Heart left ventricle (tissue), 16 donors: ENCODE data around the gene MICALL1. TPM values are rescaled to one million over a fixed set of nuclear protein-coding genes. Genes with fewer than 3 reads are reported as not detected.
"Not testable (repeated sequence)": the region's sequence is repeated elsewhere in the genome, so short reads cannot be mapped to it uniquely, and the experiment has no call there.

Source experiments
- ATAC-seq, 4 donors: fragments of 200-7000 bp; cut with Tn5 transposase; one replicate each; pipeline ENCODE4 v1.9.1; 2020 to 2022; ENCODE audit warnings: moderate library complexity in 4 of 4, mild to moderate bottlenecking in 3 of 4, moderate number of reproducible peaks in 1 of 4
- DNase-seq, 5 donors: peaks; one replicate each; pipeline ENCODE4 v3.0.0-alpha.2; 2020
- H3K27ac ChIP-seq, 12 donors: fragments of 200-600 bp; sonication (generic) in 4 of 12; one replicate each; pipeline versions ENCODE4 v1.5.0 to v1.8.0; 2016 to 2022; ENCODE audit warnings: mild to moderate bottlenecking in 2 of 12
- H3K27me3 ChIP-seq, 9 donors: fragments of 200-600 bp; sonication (generic) in 2 of 9; one replicate each; pipeline versions ENCODE4 v1.5.1 to v1.8.0; 2016 to 2022; ENCODE audit warnings: mild to moderate bottlenecking in 3 of 9
- H3K36me3 ChIP-seq, 9 donors: fragments of 200-600 bp; sonication (generic) in 2 of 9; one replicate each; pipeline versions ENCODE4 v1.5.0 to v1.8.0; 2018 to 2022; ENCODE audit warnings: mild to moderate bottlenecking in 2 of 9
- H3K4me1 ChIP-seq, 12 donors: fragments of 200-600 bp; sonication (generic) in 4 of 12; one replicate each; pipeline versions ENCODE4 v1.5.0 to v1.8.0; 2016 to 2022; ENCODE audit warnings: mild to moderate bottlenecking in 3 of 12
- H3K4me3 ChIP-seq, 12 donors: fragments of 200-600 bp; sonication (generic) in 4 of 12; one replicate each; pipeline versions ENCODE4 v1.5.0 to v1.8.0; 2017 to 2022; ENCODE audit warnings: mild to moderate bottlenecking in 9 of 12, moderate library complexity in 4 of 12
- H3K9me3 ChIP-seq, 12 donors: fragments of 200-600 bp; sonication (generic) in 4 of 12; one replicate each; pipeline versions ENCODE4 v1.5.0 to v1.8.0; 2016 to 2022; ENCODE audit warnings: mild to moderate bottlenecking in 1 of 12
- CTCF ChIP-seq, 12 donors: fragments of 200-600 bp; sonication (generic) in 4 of 12; IDR thresholded peaks; one replicate each; pipeline versions ENCODE4 v1.5.0 to v1.8.0; 2018 to 2022; ENCODE audit warnings: antibody characterized with exemption in 12 of 12, mild to moderate bottlenecking in 5 of 12
- POLR2A ChIP-seq, 2 donors: fragments of 450-650 bp; IDR thresholded peaks; one replicate each; pipeline ENCODE4 v1.6.1; 2017; ENCODE audit warnings: antibody characterized with exemption in 2 of 2, mild to moderate bottlenecking in 2 of 2, moderate library complexity in 2 of 2
- WGBS, 4 donors: extraction: QIAGEN DNeasy Blood & Tissue Kit in 2 of 4; methylation state at CpG; one replicate each; pipeline versions ENCODE4 v1.1.5 to v1.1.7; 2013 to 2018; 5-methylcytosine and 5-hydroxymethylcytosine counted together
- intact Hi-C, 10 donors: fragments of 100-400 bp; cut with DNase I; formaldehyde crosslinking; loops; one replicate each; pipeline versions ENCODE4 v1.11.1 to v1.14.2; 2022
- polyA plus RNA-seq, 2 donors: library from polyadenylated mRNA; stranded (reverse); fragments of 200-250 nt; gene quantifications; one replicate each; pipeline ENCODE4 v1.2.3, GENCODE V29; 2013
- total RNA-seq, 9 donors: library from RNA; depleted of rRNA in 2 of 9; stranded (reverse); fragments of >200 nt in 2 of 9; fragmentation: NEBNext Ultra II Directional in 3 of 9; extraction: Animal tissue kit (Norgen Biotek cat#: 25700) in 3 of 9; gene quantifications; one replicate each; pipeline versions ENCODE4 v1.1.0 to v1.2.4, GENCODE V29; 2016 to 2023
- donor health status: ischemic (EF 13 %, LVEDD 7.1; RV severe dilation, severe dysfunction).
- donor health status: healthy with polysubstance abuse.
- donor health status: DM: no; HTN: yes; CAD: no.
- donor health status: DM: no; HTN: no; CAD: no.
- donor health status: ischemic (EF 25% LVEDD 6.9; RV normal size, moderate dysfunction).
- donor health status: ischemic (EF 25% LVEDD 5.7; RV mildly dilated, moderate dysfunction).
- donor health status: healthy.
- donor health status: DM: yes; HTN: yes; CAD: no.
- donor health status: ischemic (EF 35%, LVEDD 5.7; RV mildly dilated, moderate dysfunction).
- donor health status: nonischemic (EF 11% LVEDD 7.7; RV severe dilation, severe dysfunction).
- donor health status: DM: yes; HTN: yes; CAD: no.
- donor health status: PGD.
- donor health status: ischemic (EF 29% LVEDD 5.4; RV normal size, mild dysfunction).
- donor health status: nonischemic (EF 23%, LVEDD 6.1; RV moderate dilation, normal function).

The MICALL1 gene
- total and polyA plus RNA-seq, 11 donors = 10.6 to 40.7 (median 17.8) TPM

GRCh38 chr22:37954686-37955085 lies 48.6 kb downstream of the MICALL1 start:
- Histone ChIP-seq H3K27me3 (peaks cover 0 to 6% (median 0%) of the 10 kb centered on the region in 9 donors), H3K36me3 (peaks cover 2 to 37% (median 32%) of the 10 kb centered on the region in 9 donors), H3K4me3 (peak overlapping the region in 10 of 12 donors; percentile 74 to 99 (median 94)), H3K9me3 (no peaks in the 10 kb centered on the region), H3K27ac (no peak overlapping the region), H3K4me1 (peaks cover 4 to 25% (median 15%) of the 10 kb centered on the region in 12 donors)
- DNase-seq (no peak), ATAC-seq (no peak)
- intact Hi-C loops = no loop called here
- WGBS, 4 donors = 59 to 74% (median 65%) methylated on average over 4 of the region's 4 CpGs
- no peak for TF ChIP-seq CTCF (IDR thresholded peaks at IDR 0.05)

GRCh38 chr22:37955825-37956397 lies 49.8 kb downstream of the MICALL1 start:
- H3K4me1 ChIP-seq = peaks cover 4 to 25% (median 15%) of the 10 kb centered on the region in 12 donors
- WGBS, 4 donors = 79 to 93% (median 87%) methylated on average over 15 of the region's 15 CpGs
- H3K4me3 ChIP-seq, H3K27me3 ChIP-seq, DNase-seq, intact Hi-C loops, ATAC-seq, H3K27ac ChIP-seq, H3K9me3 ChIP-seq: not testable (repeated sequence)
- peaks cover 2 to 50% (median 44%) of the 10 kb centered on the region in 9 donors for H3K36me3 ChIP-seq

- H3K36me3 ChIP-seq = peaks cover 2 to 63% (median 58%) of the 10 kb centered on the region in 9 donors
- intact Hi-C loops = no loop called here
- no peak overlapping the region for H3K4me3 ChIP-seq
- peaks cover 0 to 6% (median 0%) of the 10 kb centered on the region in 9 donors for H3K27me3 ChIP-seq
- no peaks in the 10 kb centered on the region for H3K9me3 ChIP-seq
- no peak for DNase-seq
- WGBS, 4 donors = 62 to 71% (median 66%) methylated on average over 4 of the region's 4 CpGs
- peaks cover 4 to 25% (median 15%) of the 10 kb centered on the region in 12 donors for H3K4me1 ChIP-seq
- no peak overlapping the region for H3K27ac ChIP-seq
- TF ChIP-seq CTCF (IDR thresholded peaks at IDR 0.05) = no peak
- no peak for ATAC-seq
These were observed 51.1 kb downstream of the MICALL1 start for GRCh38 chr22:37957232-37957631.

GRCh38 chr22:37959231-37959825 lies 53.2 kb downstream of the MICALL1 start:
- intact Hi-C loops = no loop called here
- no peak for TF ChIP-seq POLR2A (IDR thresholded peaks at IDR 0.05)
- no peak for TF ChIP-seq CTCF (IDR thresholded peaks at IDR 0.05)

More at GRCh38 chr22:37959231-37959825, 53.2 kb downstream of the MICALL1 start:
- Histone ChIP-seq H3K9me3 (no peaks in the 10 kb centered on the region), H3K4me1 (peaks cover 4 to 12% (median 8%) of the 10 kb centered on the region in 12 donors), H3K27me3 (no peaks in the 10 kb centered on the region), H3K4me3 (no peak overlapping the region), H3K36me3 (peaks cover 2 to 84% (median 73%) of the 10 kb centered on the region in 9 donors), H3K27ac (no peak overlapping the region)
- no peak for DNase-seq
- WGBS, 4 donors = 96 to 99% (median 97%) methylated on average over 18 of the region's 18 CpGs
- no peak for ATAC-seq
